NCI-H2196 treated with DMSO at 0.1 percent for 48 hours (cell line): Measurements from ENCODE around the gene LPAR6.

Experiments
- DNase-seq: peaks from one replicate; lab custom pipeline; 2025; ENCODE audit not compliant: unreplicated experiment; lab: John Stamatoyannopoulos, UW

The LPAR6 gene

DNA sequence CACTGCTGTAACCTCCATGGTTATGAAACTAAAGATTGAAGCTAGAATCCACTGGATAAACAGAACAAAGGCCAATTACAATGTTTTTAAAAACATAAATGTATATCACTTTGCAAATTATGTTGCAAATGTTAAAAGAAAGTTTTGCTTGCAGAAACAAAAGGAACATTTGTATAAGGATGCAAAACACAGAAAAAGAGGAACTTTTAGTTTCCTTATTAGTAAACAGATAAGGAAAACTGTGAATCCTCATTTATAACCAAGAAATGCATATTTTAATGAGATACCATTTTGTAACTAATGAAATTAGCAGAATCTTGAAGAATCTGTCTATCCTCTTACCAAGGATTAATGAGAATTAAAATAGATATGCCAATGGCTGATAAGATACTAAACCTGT, 32.3 kb downstream of the LPAR6 start:
- no peak for DNase-seq

GRCh38 chr13:48377857-48378256, 35.1 kb downstream of the LPAR6 start:
- no peak for DNase-seq

- DNase-seq, result no peak
Measured at GRCh38 chr13:48370815-48371214, 42.1 kb downstream of the LPAR6 start.

GRCh38 chr13:48369988-48370387, 42.9 kb downstream of the LPAR6 start:
- DNase-seq, result no peak
